Measurements from ENCODE around the gene DNAI1.
A peak's percentile ranks its signal among the peaks of the same experiment; 100 is the strongest.

Gene DNAI1

GRCh38 chr9:34493972-34494535 is 35.4 kb downstream of the DNAI1 start:
- peak; percentile 9 for DNase-seq

- no peak for DNase-seq
Observed at GRCh38 chr9:34496149-34496712, 37.6 kb downstream of the DNAI1 start.

- no peak for DNase-seq
Observed at GRCh38 chr9:34498553-34498952, 39.9 kb downstream of the DNAI1 start.

- DNase-seq = no peak
Observed at GRCh38 chr9:34499076-34499475, 40.5 kb downstream of the DNAI1 start.

DNA sequence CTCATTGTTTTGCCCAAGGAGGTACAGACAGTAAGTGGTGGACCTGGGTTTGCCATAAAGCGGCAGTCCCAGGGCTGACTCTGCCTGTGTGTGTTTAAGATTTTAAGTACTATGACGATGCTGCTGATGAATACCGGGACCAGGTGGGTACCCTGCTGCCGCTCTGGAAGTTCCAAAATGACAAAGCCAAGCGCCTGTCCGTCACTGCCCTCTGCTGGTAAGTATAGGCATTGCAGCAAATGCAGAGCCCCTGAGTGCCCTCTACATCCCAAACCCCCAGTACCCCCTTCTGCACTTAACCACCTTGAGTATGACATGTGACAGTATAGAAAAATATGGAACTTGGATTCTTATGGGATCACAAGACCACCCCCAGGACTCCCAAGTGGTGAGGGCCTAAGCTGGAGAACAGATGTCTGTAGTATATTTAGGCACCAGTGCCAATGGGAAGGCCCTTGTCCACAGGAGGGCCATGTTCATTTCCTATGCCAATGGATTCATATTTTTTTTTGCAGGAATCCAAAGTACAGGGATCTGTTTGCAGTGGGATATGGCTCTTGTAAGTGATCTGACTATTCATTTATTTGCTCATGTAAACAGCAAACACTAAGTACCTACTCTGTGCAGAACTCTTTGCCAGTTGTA is 42.1 kb downstream of the DNAI1 start:
- DNase-seq = peak; percentile 16

GRCh38 chr9:34501372-34501771 is 42.8 kb downstream of the DNAI1 start:
- no peak for DNase-seq

DNA sequence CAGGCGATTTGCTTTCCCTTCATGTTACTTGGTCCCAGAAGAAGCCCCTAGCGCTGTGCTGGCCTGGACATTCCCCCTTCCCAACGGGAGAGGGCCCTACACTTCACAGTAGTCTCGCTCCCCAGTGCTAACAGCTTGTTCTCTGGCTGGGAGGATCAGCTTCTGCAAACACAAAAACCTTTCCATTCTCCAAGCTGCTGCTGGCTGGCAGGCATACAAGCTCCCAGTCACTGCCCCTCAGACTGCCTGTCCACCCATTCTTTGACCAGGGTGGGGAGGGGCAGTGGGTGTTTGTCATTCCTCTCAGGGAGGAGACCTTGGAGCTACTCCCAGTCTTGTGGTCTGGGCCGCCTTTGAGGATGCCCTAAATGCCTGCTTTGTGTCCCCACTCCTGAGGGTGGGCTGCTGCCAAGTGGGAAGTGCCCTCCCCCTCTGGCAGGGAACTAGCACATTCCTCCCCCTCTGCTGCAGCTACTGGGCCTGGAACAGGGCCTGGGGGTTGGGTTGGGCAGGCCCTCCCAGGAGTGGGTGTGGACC is 43.4 kb downstream of the DNAI1 start:
- no peak for DNase-seq

GRCh38 chr9:34502471-34502870 is 43.9 kb downstream of the DNAI1 start:
- DNase-seq = no peak

DNA sequence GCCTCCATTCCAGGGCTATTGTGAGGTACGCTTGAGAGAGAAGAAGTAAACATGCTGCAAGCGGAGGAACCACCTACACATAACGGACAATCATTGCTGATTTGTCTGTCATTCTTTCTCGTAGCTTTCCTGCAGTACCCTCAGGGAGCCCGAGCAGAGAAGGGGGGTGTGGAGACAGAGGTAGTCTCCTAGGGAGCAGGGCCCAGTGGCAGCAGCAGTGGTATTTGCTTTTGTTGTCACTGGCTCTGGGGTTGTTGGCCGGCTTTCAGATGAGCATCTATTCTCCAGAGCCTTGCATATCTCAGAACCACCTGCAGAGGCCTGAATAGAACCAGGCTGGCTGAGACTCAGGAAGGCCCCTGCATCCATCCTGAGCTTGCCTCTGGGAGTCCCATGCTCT is 44.3 kb downstream of the DNAI1 start:
- no peak for DNase-seq

DNA sequence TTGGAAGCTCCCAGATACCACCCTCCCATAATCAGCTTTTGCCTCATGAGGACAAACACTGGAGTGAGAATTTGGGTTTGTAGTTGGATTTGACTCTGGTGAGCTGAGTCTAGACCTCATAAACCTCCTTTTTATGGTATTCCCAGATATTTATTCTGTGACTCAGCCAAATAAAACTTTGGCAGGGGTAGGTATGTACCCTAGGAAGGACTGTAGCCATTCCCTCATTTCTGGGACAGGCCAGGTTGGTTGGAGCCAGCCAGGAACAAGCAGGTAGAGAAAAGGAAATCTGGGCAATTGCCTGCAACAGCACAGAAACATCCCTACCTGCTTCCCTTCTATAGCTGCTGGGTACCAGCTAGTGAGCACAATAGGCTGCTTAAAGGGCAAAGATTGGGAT is 44.8 kb downstream of the DNAI1 start:
- no peak for DNase-seq

DNA sequence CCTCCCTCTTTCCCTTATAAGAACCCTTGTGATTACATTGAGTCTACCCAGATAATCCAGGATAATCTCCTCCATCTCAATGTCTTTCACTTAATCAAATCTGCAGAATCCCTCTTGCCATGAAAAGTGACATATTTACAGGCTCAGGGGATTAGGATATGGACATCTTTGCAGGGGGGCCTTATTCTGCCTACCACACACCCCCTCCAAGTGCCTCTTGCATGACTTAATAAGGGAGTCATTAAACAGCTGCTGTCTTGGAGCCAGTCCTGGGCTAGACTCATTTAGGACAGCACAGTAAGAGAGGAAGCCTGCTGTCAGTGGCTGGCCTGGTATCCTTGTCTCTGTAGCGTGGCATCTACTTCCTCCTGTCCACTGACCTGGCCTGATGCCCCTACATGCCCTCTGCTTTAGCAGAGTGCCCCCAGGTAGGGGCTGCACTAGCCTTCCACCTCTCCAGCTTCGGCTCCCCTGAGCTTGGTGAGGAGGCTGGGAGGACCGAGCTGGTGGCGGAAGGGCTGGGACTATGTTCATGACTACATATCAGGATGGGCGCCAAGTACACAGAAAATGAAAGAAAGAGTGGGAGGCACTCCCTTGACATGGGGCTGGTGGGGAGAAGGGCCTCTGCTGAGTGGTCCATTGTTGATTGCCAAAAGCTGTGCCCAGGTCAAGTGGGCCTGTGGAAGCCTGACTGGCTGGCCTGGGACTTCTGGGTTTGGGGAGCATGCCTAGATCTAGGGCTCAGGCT is 46.9 kb downstream of the DNAI1 start:
- DNase-seq = no peak

GRCh38 chr9:34506623-34507022 is 48.0 kb downstream of the DNAI1 start:
- no peak for DNase-seq

DNA sequence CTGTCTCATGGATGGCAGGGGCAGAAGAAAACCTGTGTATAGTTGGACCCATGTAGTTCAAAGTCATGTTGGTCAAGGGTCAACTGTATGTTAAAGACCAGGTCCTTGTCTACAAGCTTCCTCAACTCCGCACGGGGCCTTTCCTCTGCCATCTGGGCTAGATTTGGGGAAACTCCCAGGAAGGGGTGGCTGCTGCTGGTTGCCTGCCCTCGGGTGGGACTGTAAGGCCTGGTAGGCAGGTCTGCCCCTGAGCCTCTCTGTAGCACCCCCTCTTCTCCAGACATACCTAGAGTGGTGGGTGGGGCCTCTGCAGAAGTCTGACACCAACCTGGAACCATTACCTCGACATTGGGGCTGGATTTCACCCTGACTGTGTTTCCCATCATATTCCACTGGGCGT is 49.0 kb downstream of the DNAI1 start:
- DNase-seq = no peak

DNA sequence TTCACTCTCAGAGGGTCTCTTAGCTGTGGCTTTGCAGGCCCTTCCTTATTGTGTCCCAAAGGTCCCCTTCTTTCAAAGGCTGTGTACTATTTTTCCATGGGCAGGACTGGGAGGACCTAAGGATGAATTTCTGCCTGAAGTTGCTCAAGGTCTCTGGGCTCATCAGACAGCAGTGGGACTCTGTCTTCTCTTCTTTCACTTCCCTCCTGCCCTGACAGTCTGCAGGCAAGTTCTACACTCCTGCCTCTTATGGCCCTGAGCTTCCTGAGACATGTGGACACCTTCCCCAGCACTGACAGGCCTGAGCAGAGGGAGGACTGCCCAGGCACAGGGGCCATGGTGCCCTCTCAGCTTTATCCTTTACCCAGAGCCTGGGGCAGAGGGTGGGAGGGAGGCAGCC is 49.4 kb downstream of the DNAI1 start:
- no peak for DNase-seq

DNA sequence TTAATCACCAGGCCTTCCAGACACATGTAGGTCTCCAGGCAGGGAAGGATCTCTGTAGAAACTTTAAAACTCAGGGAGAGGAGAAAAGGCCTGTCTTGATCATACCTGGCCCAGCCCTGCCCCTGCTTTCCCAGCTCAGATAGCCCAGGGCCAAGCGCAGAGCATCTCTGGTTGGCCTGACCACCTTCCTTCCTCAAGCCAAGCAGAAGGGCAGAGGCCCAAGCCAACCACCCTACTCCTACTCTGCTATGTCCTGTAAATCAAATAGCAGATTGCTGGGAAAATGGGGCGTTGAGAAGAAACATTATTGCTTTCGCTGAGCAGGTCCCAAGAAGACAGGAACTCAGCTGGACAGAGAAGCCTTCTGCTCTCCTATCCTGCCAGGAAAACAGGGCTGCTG is 49.9 kb downstream of the DNAI1 start:
- no peak for DNase-seq

- no peak for DNase-seq
Observed at GRCh38 chr9:34508951-34509350, 50.3 kb downstream of the DNAI1 start.

GRCh38 chr9:34510497-34511468 is 52.2 kb downstream of the DNAI1 start:
- DNase-seq = no peak

DNA sequence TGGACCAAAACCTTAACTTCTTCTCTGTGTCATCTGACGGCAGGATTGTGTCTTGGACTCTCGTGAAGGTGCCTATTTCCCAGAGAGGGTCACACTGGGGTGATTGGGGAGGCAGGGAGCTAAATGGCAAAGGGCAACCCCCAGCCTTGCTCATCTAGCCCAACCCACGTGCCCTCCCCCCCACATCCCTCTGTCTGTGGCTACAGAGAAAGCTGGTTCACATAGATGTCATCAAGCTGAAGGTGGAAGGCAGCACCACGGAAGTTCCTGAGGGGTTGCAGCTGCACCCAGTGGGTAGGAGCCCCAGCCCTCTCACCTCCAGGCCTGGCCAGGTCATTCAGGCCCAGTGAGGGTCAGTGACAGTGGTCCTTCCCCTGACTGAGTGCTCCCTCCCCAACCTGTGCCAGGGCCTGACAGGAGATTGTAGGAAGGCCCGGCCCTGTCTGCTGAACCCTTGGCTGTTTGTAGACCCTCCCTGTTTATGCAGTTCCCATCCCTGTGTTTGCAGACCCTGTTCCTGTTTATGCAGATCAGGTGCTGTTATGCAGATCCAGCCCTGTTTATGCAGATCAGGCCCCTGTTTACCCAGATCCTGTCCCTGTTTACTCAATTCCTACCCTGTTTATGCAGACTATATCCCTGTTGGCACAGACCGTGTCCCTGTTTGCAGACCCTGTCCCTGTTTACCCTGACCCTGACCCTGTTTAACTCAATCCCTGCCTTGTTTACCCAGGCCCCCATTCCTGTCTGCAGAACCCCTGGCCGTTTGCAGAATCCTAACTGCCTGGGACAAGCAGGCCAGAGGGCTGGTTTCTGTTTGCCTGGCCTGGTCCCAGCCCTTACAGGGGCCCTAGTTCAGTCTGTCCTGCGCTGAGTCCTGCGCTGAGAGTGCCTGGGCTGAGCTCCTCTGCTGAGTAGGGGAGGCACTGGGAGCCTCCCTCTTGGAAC is 53.8 kb downstream of the DNAI1 start:
- no peak for DNase-seq

- DNase-seq = no peak
Observed at GRCh38 chr9:34513567-34514214, 55.1 kb downstream of the DNAI1 start.

GRCh38 chr9:34514401-34514800 is 55.8 kb downstream of the DNAI1 start:
- no peak for DNase-seq

DNA sequence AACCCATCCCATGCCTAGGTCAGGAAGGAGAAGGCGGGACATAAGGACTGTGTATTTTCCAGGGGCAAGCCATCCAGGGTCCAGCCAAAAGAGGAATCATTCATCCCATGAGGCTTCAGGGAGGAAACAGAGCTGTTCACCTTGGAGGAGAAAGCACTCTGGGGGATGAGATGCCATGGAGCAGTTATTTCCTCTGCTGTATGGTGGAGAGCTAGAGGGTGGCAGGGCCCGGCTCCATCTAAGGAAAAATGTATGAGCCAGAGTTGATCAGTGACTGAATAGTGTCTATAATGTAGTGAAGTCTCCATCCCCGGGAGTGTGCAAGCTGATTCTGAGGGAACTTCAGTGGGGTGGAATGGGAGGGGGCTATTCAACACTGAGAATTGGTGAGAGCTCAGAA is 56.2 kb downstream of the DNAI1 start:
- DNase-seq = no peak

Data from T1000 (cell line).